Fibroblast of villous mesenchyme (primary cell): ENCODE results near the gene SPRR2D. TPM values are rescaled to one million over a fixed set of nuclear protein-coding genes. Genes with fewer than 3 reads are reported as not detected.
"Not testable (repeated sequence)": the region's sequence is repeated elsewhere in the genome, so short reads cannot be mapped to it uniquely, and the experiment has no call there.

ENCODE experiments used
- DNase-seq: peaks from one replicate; pipeline ENCODE4 v3.0.0-alpha.2; 2010; ENCODE audit warnings: low read depth
- H3K4me3 ChIP-seq: 2 replicates; pipeline ENCODE4 v1.5.1; 2011; ENCODE audit warnings: low read depth, mild to moderate bottlenecking, low read length
- CTCF ChIP-seq: IDR thresholded peaks from 2 replicates; pipeline ENCODE4 v1.5.1; 2012; ENCODE audit warnings: low read depth, mild to moderate bottlenecking, low read length; ENCODE audit not compliant: insufficient read depth
- total RNA-seq: library from RNA; depleted of rRNA; stranded (reverse); fragments of >200 nt; gene quantifications from 2 replicates; pipeline ENCODE4 v1.2.3, GENCODE V29; 2012

The SPRR2D gene
- total RNA-seq, 1 donor, result not detected

DNA sequence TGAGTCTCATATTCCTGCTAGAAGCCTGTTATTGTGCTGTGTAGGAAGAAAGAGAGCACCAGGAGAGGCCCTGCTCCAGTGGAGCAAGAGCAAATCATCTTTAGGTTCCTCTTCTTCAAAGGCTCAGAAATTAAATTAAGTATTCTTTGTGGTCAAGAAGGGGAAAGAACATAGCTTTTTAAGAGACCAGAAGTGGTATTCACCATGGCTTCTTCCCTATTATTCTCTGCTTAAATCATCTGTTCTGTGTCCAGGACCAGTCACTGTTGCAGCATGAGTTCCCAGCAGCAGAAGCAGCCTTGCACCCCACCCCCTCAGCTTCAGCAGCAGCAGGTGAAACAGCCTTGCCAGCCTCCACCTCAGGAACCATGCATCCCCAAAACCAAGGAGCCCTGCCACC lies 8.8 kb downstream of the SPRR2D start:
- no peak for DNase-seq
- H3K4me3 ChIP-seq, result no peak overlapping the region
- no peak for TF ChIP-seq CTCF

GRCh38 chr1:153030895-153031294 lies 10.0 kb downstream of the SPRR2D start, which contains the start of gene SPRR1B:
Gene SPRR1B, plus strand, starts transcription at chr1:153031203. Its CDS starts 1,143 bp downstream, at chr1:153032346.
- DNase-seq, result no peak
- H3K4me3 ChIP-seq, result no peak within 1 kb of the TSS
- no peak for TF ChIP-seq CTCF

GRCh38 chr1:153028766-153029165 lies 12.2 kb downstream of the SPRR2D start:
- no peak for TF ChIP-seq CTCF
- no peak for DNase-seq
- H3K4me3 ChIP-seq, result no peak overlapping the region

DNA sequence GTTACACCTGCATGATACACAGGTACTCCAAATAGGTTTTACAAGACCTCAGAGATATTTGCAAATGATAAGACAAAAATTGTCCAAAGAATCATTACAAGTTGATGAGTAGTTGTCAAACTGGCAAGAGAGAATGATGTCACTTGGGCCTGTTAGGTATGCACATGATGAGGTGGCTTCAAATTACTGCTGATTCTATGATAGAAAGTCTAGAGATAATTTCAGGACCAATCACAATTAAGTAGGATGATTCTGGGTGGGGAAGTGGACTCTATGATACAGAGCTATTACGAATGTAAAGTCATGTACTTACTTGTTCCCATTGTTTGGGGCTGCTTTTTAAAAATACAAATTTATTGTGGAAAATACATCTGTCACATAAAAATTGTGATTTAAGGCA lies 15.1 kb downstream of the SPRR2D start:
- no peak for TF ChIP-seq CTCF
- DNase-seq, result no peak
- H3K4me3 ChIP-seq, result no peak overlapping the region

GRCh38 chr1:153024413-153024812 lies 16.5 kb downstream of the SPRR2D start:
- no peak overlapping the region for H3K4me3 ChIP-seq
- DNase-seq, result no peak
- no peak for TF ChIP-seq CTCF

DNA sequence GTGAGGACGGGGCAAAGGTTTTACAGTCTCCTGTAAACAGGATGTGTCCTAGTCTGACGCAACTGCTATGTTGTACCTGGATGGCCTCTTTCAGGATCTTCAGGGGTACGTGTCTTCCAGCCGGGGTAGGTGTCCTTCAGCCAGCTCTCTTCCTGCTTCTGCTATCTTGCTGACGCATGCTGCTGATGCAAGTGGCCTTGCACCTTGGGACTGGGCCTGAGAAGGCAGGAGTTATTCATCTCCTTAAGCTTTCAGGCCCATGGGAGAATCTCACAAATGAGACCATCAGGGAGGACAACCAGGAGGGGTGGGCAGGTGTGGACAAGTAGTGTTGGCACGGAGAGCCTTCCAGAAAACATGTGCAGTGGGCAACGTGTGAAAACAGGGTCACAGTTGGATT lies 17.8 kb downstream of the SPRR2D start:
- DNase-seq, result no peak
- no peak overlapping the region for H3K4me3 ChIP-seq
- TF ChIP-seq CTCF, result no peak

GRCh38 chr1:153022340-153022739 lies 18.6 kb downstream of the SPRR2D start:
- H3K4me3 ChIP-seq, DNase-seq: not testable (repeated sequence)

- H3K4me3 ChIP-seq, DNase-seq: not testable (repeated sequence)
Measured at GRCh38 chr1:153021829-153022228, 19.1 kb downstream of the SPRR2D start.

DNA sequence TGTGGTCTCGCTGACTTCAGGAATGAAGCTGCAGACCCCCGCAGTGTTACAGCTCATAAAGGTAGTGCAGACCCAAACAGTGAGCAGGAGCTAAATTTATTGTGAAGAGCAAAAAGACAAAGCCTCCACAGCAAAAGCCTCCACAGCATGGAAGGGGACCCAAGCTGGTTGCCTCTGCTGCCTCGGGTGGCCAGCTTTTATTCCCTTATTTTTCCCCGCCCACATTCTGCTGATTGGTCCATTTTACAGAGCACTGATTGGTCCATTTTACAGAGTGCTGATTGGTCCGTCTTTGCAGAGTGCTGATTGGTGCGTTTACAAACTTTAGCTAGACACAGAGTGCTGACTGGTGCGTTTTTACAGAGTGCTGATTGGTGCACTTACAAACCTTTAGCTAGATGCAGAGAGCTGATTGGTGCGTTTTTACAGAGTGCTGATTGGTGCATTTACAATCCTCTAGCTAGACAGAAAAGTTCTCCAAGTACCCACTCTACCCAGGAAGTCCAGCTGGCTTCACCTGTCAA lies 29.6 kb downstream of the SPRR2D start:
- not testable (repeated sequence) for H3K4me3 ChIP-seq, DNase-seq
